ENCODE measurements around the gene ZNF681.

DNA sequence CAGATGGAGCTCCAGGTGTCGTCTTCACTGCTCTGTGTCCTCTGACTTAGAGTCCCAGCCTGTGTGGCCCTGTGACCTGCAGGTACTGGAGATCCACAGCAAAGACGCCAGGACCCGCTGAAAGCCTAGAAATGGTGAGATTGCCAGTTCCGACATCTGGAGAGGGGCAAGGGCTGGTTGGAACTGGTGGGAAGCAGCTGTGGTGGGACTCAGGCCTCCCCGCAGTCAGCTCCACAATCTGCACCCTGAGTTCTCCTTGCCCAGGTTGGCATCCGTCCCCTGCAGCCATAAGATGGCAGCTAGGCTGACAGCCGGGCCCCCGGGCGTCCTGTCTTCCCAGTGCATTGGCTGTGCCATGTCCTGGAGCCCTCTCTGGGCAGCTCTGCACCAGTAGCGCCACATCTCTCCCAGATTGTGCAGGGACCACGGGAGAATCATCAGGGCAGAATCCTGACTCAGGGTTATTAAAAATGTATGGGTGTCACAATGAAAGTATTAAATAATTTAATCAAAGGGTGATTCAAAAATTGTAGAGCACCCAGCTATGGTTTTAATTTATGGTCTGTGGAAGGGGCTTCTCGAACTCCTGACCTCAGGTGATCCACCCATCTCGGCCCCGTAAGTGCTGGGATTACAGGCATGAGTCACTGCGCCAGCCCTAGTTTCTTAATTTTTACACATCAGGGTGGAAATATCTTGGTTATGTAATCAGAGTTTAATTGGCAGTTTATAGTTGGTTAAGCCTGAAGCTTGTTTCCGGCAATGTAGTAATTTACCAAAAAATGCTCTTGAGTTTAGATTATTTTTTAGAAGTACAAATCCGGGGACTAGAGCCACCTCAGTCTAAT lies 32.2 kb upstream of the ZNF681 start:
- TF ChIP-seq POLR2A (IDR thresholded peaks at IDR 0.05) (no peak), EP300 (IDR thresholded peaks at IDR 0.05) (no peak)
- TF ChIP-seq, protein P1, sequence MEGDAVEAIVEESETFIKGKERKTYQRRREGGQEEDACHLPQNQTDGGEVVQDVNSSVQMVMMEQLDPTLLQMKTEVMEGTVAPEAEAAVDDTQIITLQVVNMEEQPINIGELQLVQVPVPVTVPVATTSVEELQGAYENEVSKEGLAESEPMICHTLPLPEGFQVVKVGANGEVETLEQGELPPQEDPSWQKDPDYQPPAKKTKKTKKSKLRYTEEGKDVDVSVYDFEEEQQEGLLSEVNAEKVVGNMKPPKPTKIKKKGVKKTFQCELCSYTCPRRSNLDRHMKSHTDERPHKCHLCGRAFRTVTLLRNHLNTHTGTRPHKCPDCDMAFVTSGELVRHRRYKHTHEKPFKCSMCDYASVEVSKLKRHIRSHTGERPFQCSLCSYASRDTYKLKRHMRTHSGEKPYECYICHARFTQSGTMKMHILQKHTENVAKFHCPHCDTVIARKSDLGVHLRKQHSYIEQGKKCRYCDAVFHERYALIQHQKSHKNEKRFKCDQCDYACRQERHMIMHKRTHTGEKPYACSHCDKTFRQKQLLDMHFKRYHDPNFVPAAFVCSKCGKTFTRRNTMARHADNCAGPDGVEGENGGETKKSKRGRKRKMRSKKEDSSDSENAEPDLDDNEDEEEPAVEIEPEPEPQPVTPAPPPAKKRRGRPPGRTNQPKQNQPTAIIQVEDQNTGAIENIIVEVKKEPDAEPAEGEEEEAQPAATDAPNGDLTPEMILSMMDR (IDR thresholded peaks at IDR 0.05), result no peak
